Stimulated activated CD8-positive, alpha-beta memory T cell treated with anti-CD3 and anti-CD28 coated beads, Interleukin-7, amount 100 ng/mL, for 1 hour (primary cell): Measurements from ENCODE around the gene ZNF197.
"Not testable (repeated sequence)": the region's sequence is repeated elsewhere in the genome, so short reads cannot be mapped to it uniquely, and the experiment has no call there.

Experiments used
- DNase-seq, 2 donors: peaks; one replicate each; pipeline ENCODE4 v3.0.0-alpha.2; 2020; ENCODE audit warnings: low read depth in 2 of 2

ZNF197 gene

DNA sequence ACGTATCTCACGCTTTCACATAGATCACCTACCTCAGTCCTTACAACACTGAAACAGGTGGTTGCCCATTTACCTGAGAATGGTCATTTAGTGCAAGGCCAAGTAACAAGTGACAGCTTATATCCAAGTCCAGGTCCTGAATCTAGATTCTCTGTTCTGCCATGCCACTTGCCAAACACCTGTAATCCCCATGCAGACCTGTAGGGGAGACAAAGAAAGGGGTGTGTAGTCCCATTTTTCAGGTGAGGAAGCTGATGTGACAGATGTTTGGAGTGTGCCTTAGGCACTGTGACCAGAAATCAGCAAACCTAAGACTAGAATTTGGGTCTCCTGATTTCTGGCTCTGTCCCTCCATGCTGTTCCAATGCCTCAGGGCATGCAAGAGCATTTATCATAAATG, 36.4 kb downstream of the ZNF197 start:
- DNase-seq: no peak

DNA sequence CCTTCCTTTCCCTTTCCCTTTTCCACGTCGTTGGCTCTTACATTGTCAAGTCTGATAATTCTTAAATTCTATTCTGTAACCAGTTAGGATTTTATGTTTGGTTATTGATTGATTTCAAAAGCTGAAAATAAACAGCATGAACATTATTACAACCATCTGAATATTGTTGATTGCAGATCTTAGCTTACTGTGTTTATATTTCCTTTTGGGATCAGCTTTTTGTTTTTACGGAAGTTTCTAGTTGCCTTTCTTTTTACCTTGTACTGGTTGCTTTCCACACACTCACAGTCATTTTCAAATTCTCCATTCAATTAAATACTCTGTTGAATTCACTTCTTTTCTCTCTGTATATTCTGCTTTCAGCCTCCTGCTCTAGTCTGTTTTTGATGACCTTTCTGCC, 40.3 kb downstream of the ZNF197 start:
- no peak for DNase-seq

DNA sequence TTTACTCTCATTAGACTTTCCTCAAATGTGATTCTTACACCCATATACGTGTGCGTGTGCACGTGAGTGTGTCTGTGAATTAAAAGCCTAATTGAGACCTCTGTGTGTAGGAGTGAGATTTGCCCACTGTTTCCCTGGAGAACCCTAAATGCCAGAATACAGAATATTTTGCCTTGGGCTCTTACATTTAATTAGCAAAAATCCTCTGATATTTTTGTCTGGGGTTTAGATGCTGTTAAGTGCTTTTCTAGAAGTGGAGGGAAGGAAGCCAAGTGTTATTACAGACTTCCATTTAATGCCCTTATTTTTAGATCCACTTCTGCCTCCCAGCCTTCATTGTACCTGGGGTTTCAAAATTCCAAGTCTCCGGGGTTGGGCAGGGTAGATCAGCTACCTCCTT, 41.5 kb downstream of the ZNF197 start:
- DNase-seq: no peak

DNA sequence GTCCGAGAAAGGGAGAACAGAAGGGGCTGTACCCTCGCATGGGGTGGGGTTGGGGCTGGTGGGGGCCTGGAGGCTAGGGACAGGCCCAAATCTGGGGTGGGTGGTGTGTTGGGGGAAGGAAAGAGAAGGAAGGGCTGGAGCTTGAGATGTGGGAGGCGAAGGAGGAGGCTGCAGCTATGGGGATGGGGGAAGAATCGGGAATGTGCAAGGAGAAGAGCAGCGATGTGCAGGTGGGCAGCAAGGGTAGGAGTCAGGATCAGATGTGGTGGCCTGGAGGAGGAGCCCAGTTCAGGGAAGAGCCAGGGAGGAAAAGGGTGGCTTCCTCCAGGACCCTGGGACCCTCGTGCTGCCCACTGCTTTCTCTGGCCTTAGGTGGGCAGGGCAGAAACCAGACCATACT, 44.9 kb downstream of the ZNF197 start:
- no peak for DNase-seq

DNA sequence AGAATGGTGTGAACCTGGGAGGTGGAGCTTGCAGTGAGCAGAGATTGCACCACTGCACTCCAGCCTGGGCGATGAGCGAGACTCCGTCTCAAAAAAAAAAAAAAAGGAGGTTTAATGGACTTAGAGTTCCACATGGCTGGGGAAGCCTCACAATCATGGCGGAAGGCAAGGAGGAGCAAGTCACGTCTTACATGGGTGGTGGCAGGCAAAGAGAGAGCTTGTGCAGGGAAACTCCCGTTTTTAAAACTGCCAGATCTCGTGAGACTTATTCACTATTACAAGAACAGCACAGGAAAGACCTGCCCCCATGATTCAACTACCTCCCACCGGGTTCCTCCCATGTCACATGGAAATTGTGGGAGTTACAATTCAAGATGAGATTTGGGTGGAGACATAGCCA, 48.6 kb downstream of the ZNF197 start:
- DNase-seq: not testable (repeated sequence)

DNA sequence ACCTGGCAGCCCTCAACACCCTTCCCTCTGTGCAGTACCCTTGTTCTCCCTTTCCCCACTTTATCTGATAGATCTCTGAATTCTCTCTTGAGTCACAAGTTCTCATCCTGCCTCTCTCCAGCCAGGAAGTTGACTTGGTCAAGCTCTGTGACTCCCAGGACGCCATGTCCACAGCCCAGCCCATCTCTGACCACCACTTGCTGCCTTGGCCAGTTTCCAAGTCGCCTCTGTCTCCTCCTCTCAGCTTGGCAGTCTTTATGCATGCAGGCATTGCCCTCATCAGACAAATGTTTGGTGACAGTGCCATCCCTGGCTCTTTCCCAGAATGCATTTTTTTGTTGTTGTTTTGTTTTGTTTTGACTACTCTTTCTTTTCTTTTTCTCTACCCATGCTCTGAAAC, 49.4 kb downstream of the ZNF197 start:
- DNase-seq: no peak

DNA sequence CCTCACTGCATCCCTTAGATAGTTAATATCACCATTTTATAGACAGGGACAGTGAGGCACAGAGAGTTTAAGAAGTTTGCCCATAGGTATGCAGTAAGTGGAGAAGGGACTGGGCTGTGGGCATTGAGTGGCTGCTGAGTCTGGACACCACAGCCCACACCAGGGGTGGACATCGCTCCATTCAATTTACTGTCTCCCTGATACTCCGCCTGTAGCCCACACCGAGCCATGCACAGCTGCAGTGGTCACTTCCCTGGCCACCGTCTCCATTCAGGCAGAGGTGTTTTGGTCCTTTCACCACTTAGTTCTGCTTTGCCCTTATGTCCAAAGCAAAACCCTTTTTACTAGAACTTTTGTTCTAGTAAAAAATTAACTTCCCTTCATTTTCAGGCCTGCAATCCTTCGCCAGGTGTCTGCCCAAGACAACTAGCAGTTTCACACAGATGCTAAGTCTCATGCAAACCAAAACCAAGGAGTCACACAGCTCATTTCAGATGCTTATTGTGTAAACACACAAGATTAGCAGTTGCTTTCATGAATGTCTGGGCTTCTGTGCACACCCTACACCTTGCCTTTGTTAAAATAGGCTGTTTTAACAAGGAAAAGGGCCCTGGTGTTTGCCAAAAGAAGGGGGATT, 53.8 kb downstream of the ZNF197 start:
- no peak for DNase-seq

DNA sequence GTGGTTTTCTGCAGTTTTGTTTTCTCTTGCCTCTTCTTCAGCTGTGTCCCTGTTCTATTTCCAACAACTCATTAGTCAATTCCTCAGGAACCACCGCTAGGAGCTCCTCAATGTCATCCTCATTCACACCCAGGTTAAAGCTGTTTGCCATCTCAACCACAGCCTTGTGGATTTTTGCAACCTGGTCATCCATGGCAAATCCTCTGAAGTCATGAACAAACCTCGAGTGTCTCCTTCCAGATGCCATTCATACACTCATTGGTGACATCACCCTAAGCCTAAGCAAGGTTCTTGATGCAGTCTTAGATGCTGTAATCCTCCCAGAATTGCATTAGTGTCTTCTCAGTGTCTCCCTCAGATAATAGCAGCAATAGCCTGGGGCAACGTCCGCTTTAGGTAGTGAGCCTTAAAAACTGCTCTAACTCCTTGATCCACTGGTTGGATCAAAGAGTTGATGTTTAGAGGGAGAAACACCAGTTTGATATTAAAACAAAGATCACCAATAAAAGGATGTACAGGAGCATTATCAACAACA, 56.2 kb downstream of the ZNF197 start:
- no peak for DNase-seq

DNA sequence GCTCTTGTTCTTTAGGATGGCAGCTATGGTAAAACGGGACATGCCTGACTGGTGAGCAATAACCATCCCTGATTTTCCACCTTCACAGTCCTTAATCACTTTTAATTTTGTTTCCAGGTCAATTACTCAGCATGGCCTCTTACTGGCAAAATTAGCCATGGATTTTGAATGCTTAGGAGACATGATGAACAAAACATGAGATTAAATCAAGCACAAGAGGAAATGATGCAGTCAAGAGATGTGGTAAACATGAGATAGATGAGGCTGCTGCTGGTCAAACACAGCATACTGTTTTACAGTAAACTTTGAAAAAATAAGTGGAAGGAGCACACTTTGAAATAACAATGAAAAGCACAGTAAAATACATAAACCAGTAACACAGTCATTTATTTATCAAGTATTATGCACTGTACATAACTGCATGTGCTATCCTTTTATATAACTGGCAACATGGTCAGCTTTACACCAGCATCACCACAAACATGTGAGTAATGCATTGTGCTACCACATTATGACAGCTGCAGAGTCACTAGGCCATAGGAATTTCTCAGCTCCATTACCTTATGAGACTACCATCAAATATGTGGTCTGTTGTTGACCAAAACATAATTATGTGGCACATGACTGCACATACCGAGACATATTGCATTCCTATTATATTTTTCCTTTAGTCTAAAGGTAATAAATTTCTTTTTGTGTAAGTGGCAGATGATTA, 57.5 kb downstream of the ZNF197 start:
- DNase-seq: no peak

DNA sequence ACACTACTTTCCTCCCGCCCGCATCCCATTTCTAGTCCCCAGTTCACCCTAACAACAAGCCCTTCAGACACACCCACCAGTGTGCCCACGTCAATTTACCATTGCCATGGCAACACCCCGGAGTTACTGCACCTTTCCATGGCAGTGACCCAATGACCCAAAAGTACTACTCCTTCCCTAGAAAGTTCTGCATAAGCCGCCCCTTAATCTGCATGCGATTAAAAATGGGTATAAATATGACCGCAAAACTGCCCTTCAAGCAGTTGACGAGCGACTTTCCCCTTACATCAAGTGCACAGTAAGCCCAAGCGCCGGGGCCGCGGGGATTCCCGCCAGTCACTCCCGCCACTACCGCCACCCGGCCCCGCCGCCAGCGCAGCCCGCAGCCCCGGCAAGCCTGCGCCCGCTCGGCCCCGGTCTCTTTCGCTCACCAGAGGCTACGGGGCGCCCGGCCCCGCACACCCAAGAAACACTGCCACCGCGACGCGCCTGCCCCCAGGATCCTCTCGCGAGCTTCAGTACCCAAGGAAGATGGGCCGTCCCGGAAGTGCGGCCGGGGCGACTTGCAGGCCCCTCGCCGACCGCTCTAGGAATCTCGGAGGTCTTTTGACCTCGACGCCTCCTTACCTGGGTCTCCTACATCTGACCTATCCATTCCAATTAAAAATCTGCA, 60.4 kb downstream of the ZNF197 start:
- DNase-seq: peak; percentile 21 to 24

DNA sequence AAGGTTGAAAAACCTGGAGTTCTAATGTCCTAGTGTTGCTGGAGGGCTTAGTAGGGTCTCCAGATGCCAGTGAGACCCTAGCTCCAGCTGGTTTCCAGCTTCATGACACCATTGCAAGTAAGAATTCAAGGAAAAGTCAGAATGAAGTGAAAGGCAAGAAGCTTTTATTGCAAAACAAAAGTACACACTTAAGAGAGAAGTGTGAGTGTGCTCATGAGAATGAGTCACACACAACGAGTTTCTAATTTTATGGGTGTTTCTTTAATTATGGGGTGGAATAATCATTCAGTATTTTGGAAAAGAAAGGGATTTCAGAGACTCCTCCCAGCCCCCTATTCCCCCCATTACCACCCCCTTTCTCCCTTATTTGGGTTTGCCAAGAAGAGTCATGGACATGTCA, 63.1 kb downstream of the ZNF197 start:
- no peak for DNase-seq
